ENCODE data around the gene ULK3. TPM values are rescaled to one million over a fixed set of nuclear protein-coding genes. Genes with fewer than 3 reads are reported as not detected.

The ULK3 gene
- total and polyA plus RNA-seq, 2 donors, result 26.0 to 59.4 TPM

GRCh38 chr15:74825866-74826265 lies 17.1 kb downstream of the ULK3 start:
- H3K27ac ChIP-seq (ENCODE audit: low read depth in 1 of 2, low read length in 1 of 2), result no peak overlapping the region
- peaks cover 0 to 3% of the 10 kb centered on the region in 2 donors for H3K9me3 ChIP-seq (ENCODE audit: control insufficient read depth in 2 of 2, insufficient read depth in 1 of 2, low read length in 1 of 2)
- no peak for DNase-seq (ENCODE audit: low read depth in 6 of 9, low spot score in 9 of 9)
- 72% methylated on average over 10 of the region's 10 CpGs for WGBS
- peaks cover 0 to 6% of the 10 kb centered on the region in 2 donors for H3K4me1 ChIP-seq (ENCODE audit: control insufficient read depth in 2 of 2, insufficient read depth in 2 of 2, low read length in 2 of 2)
- H3K27me3 ChIP-seq (ENCODE audit: control insufficient read depth in 2 of 2, insufficient read depth in 1 of 2, low read length in 1 of 2), result peaks cover 13 to 62% of the 10 kb centered on the region in 2 donors
- H3K4me3 ChIP-seq (ENCODE audit: low read length in 2 of 2), result no peak overlapping the region
- H3K36me3 ChIP-seq (ENCODE audit: control insufficient read depth in 2 of 2, insufficient read depth in 2 of 2, low read length in 1 of 2), result no peaks in the 10 kb centered on the region

GRCh38 chr15:74824976-74825375 lies 18.0 kb downstream of the ULK3 start:
- no peak for DNase-seq (ENCODE audit: low read depth in 6 of 9, low spot score in 9 of 9)
- Histone ChIP-seq H3K4me3 (ENCODE audit: low read length in 2 of 2) (no peak overlapping the region), H3K4me1 (ENCODE audit: control insufficient read depth in 2 of 2, insufficient read depth in 2 of 2, low read length in 2 of 2) (peaks cover 0 to 6% of the 10 kb centered on the region in 2 donors), H3K36me3 (ENCODE audit: control insufficient read depth in 2 of 2, insufficient read depth in 2 of 2, low read length in 1 of 2) (no peaks in the 10 kb centered on the region), H3K27ac (ENCODE audit: low read depth in 1 of 2, low read length in 1 of 2) (no peak overlapping the region), H3K27me3 (ENCODE audit: control insufficient read depth in 2 of 2, insufficient read depth in 1 of 2, low read length in 1 of 2) (peaks cover 13 to 65% of the 10 kb centered on the region in 2 donors), H3K9me3 (ENCODE audit: control insufficient read depth in 2 of 2, insufficient read depth in 1 of 2, low read length in 1 of 2) (peaks cover 0 to 3% of the 10 kb centered on the region in 2 donors)
- WGBS, result 93% methylated on average over 7 of the region's 7 CpGs

- no peak overlapping the region for H3K4me3 ChIP-seq (ENCODE audit: low read length in 2 of 2)
- DNase-seq (ENCODE audit: low read depth in 6 of 9, low spot score in 9 of 9), result no peak
- peaks cover 0 to 6% of the 10 kb centered on the region in 2 donors for H3K4me1 ChIP-seq (ENCODE audit: control insufficient read depth in 2 of 2, insufficient read depth in 2 of 2, low read length in 2 of 2)
- H3K9me3 ChIP-seq (ENCODE audit: control insufficient read depth in 2 of 2, insufficient read depth in 1 of 2, low read length in 1 of 2), result peaks cover 0 to 3% of the 10 kb centered on the region in 2 donors
- no peak overlapping the region for H3K27ac ChIP-seq (ENCODE audit: low read depth in 1 of 2, low read length in 1 of 2)
- H3K27me3 ChIP-seq (ENCODE audit: control insufficient read depth in 2 of 2, insufficient read depth in 1 of 2, low read length in 1 of 2), result peaks cover 13 to 64% of the 10 kb centered on the region in 2 donors
- no peaks in the 10 kb centered on the region for H3K36me3 ChIP-seq (ENCODE audit: control insufficient read depth in 2 of 2, insufficient read depth in 2 of 2, low read length in 1 of 2)
- 90% methylated on average over 6 of the region's 6 CpGs for WGBS
Measured at GRCh38 chr15:74823324-74823723, 19.6 kb downstream of the ULK3 start.

- H3K9me3 ChIP-seq (ENCODE audit: control insufficient read depth in 2 of 2, insufficient read depth in 1 of 2, low read length in 1 of 2), result peaks cover 0 to 3% of the 10 kb centered on the region in 2 donors
- WGBS, result 98% methylated on average over 4 of the region's 4 CpGs
Measured at GRCh38 chr15:74822233-74822632, 20.7 kb downstream of the ULK3 start.

GRCh38 chr15:74821790-74822158 lies 21.2 kb downstream of the ULK3 start:
- Histone ChIP-seq H3K27me3 (ENCODE audit: control insufficient read depth in 2 of 2, insufficient read depth in 1 of 2, low read length in 1 of 2) (peaks cover 9 to 56% of the 10 kb centered on the region in 2 donors), H3K27ac (ENCODE audit: low read depth in 1 of 2, low read length in 1 of 2) (no peak overlapping the region), H3K4me3 (ENCODE audit: low read length in 2 of 2) (no peak overlapping the region), H3K36me3 (ENCODE audit: control insufficient read depth in 2 of 2, insufficient read depth in 2 of 2, low read length in 1 of 2) (no peaks in the 10 kb centered on the region), H3K9me3 (ENCODE audit: control insufficient read depth in 2 of 2, insufficient read depth in 1 of 2, low read length in 1 of 2) (peaks cover 0 to 3% of the 10 kb centered on the region in 2 donors), H3K4me1 (ENCODE audit: control insufficient read depth in 2 of 2, insufficient read depth in 2 of 2, low read length in 2 of 2) (peaks cover 0 to 6% of the 10 kb centered on the region in 2 donors)
- WGBS, result 83% methylated on average over 7 of the region's 7 CpGs
- DNase-seq (ENCODE audit: low read depth in 6 of 9, low spot score in 9 of 9), result no peak

More at GRCh38 chr15:74822233-74822632, 20.7 kb downstream of the ULK3 start:
- no peak overlapping the region for H3K27ac ChIP-seq (ENCODE audit: low read depth in 1 of 2, low read length in 1 of 2)
- H3K4me1 ChIP-seq (ENCODE audit: control insufficient read depth in 2 of 2, insufficient read depth in 2 of 2, low read length in 2 of 2), result peaks cover 0 to 6% of the 10 kb centered on the region in 2 donors
- H3K36me3 ChIP-seq (ENCODE audit: control insufficient read depth in 2 of 2, insufficient read depth in 2 of 2, low read length in 1 of 2), result no peaks in the 10 kb centered on the region
- no peak overlapping the region for H3K4me3 ChIP-seq (ENCODE audit: low read length in 2 of 2)
- peaks cover 13 to 60% of the 10 kb centered on the region in 2 donors for H3K27me3 ChIP-seq (ENCODE audit: control insufficient read depth in 2 of 2, insufficient read depth in 1 of 2, low read length in 1 of 2)
- DNase-seq (ENCODE audit: low read depth in 6 of 9, low spot score in 9 of 9), result no peak

GRCh38 chr15:74821091-74821789 lies 21.7 kb downstream of the ULK3 start:
- H3K9me3 ChIP-seq (ENCODE audit: control insufficient read depth in 2 of 2, insufficient read depth in 1 of 2, low read length in 1 of 2), result no peaks in the 10 kb centered on the region
- peaks cover 0 to 2% of the 10 kb centered on the region in 2 donors for H3K4me1 ChIP-seq (ENCODE audit: control insufficient read depth in 2 of 2, insufficient read depth in 2 of 2, low read length in 2 of 2)
- H3K27me3 ChIP-seq (ENCODE audit: control insufficient read depth in 2 of 2, insufficient read depth in 1 of 2, low read length in 1 of 2), result peaks cover 5 to 51% of the 10 kb centered on the region in 2 donors
- no peak overlapping the region for H3K27ac ChIP-seq (ENCODE audit: low read depth in 1 of 2, low read length in 1 of 2)
- no peak for DNase-seq (ENCODE audit: low read depth in 6 of 9, low spot score in 9 of 9)
- 88% methylated on average over 11 of the region's 11 CpGs for WGBS
- no peak overlapping the region for H3K4me3 ChIP-seq (ENCODE audit: low read length in 2 of 2)
- no peaks in the 10 kb centered on the region for H3K36me3 ChIP-seq (ENCODE audit: control insufficient read depth in 2 of 2, insufficient read depth in 2 of 2, low read length in 1 of 2)

GRCh38 chr15:74820056-74820455 lies 22.9 kb downstream of the ULK3 start:
- Histone ChIP-seq H3K36me3 (ENCODE audit: control insufficient read depth in 2 of 2, insufficient read depth in 2 of 2, low read length in 1 of 2) (no peaks in the 10 kb centered on the region), H3K4me1 (ENCODE audit: control insufficient read depth in 2 of 2, insufficient read depth in 2 of 2, low read length in 2 of 2) (no peaks in the 10 kb centered on the region), H3K27ac (ENCODE audit: low read depth in 1 of 2, low read length in 1 of 2) (no peak overlapping the region), H3K27me3 (ENCODE audit: control insufficient read depth in 2 of 2, insufficient read depth in 1 of 2, low read length in 1 of 2) (peaks cover 4 to 40% of the 10 kb centered on the region in 2 donors), H3K9me3 (ENCODE audit: control insufficient read depth in 2 of 2, insufficient read depth in 1 of 2, low read length in 1 of 2) (no peaks in the 10 kb centered on the region), H3K4me3 (ENCODE audit: low read length in 2 of 2) (no peak overlapping the region)
- 95% methylated on average over 5 of the region's 5 CpGs for WGBS
- DNase-seq (ENCODE audit: low read depth in 6 of 9, low spot score in 9 of 9), result no peak

GRCh38 chr15:74817370-74817737 lies 25.6 kb downstream of the ULK3 start:
- H3K4me1 ChIP-seq (ENCODE audit: control insufficient read depth in 2 of 2, insufficient read depth in 2 of 2, low read length in 2 of 2), result no peaks in the 10 kb centered on the region
- DNase-seq (ENCODE audit: low read depth in 6 of 9, low spot score in 9 of 9), result no peak
- peaks cover 0 to 23% of the 10 kb centered on the region in 2 donors for H3K27me3 ChIP-seq (ENCODE audit: control insufficient read depth in 2 of 2, insufficient read depth in 1 of 2, low read length in 1 of 2)
- no peaks in the 10 kb centered on the region for H3K36me3 ChIP-seq (ENCODE audit: control insufficient read depth in 2 of 2, insufficient read depth in 2 of 2, low read length in 1 of 2)
- H3K9me3 ChIP-seq (ENCODE audit: control insufficient read depth in 2 of 2, insufficient read depth in 1 of 2, low read length in 1 of 2), result no peaks in the 10 kb centered on the region
- H3K4me3 ChIP-seq (ENCODE audit: low read length in 2 of 2), result no peak overlapping the region
- WGBS, result 69% methylated on average over 9 of the region's 9 CpGs
- H3K27ac ChIP-seq (ENCODE audit: low read depth in 1 of 2, low read length in 1 of 2), result no peak overlapping the region

- Histone ChIP-seq H3K4me1 (ENCODE audit: control insufficient read depth in 2 of 2, insufficient read depth in 2 of 2, low read length in 2 of 2) (no peaks in the 10 kb centered on the region), H3K27ac (ENCODE audit: low read depth in 1 of 2, low read length in 1 of 2) (no peak overlapping the region), H3K9me3 (ENCODE audit: control insufficient read depth in 2 of 2, insufficient read depth in 1 of 2, low read length in 1 of 2) (no peaks in the 10 kb centered on the region), H3K4me3 (ENCODE audit: low read length in 2 of 2) (no peak overlapping the region), H3K27me3 (ENCODE audit: control insufficient read depth in 2 of 2, insufficient read depth in 1 of 2, low read length in 1 of 2) (peaks cover 0 to 23% of the 10 kb centered on the region in 2 donors), H3K36me3 (ENCODE audit: control insufficient read depth in 2 of 2, insufficient read depth in 2 of 2, low read length in 1 of 2) (no peaks in the 10 kb centered on the region)
- DNase-seq (ENCODE audit: low read depth in 6 of 9, low spot score in 9 of 9), result no peak
- 91% methylated on average over 19 of the region's 19 CpGs for WGBS
Measured at GRCh38 chr15:74816624-74817369, 26.2 kb downstream of the ULK3 start.

All from thymus (tissue), 11 donors.